C4-2B (cell line): ENCODE measurements around the gene PEF1.

Experiments
- CTCF ChIP-seq: fragments of 450-650 bp; conservative IDR thresholded peaks from 2 replicates; pipeline ENCODE4 v1.5.1; 2017; ENCODE audit warnings: mild to moderate bottlenecking
- ZFX ChIP-seq: fragments of 450-650 bp; IDR thresholded peaks from 2 replicates; pipeline ENCODE4 v1.6.1; 2017

- TF ChIP-seq CTCF (no peak), ZFX (no peak)
Measured at GRCh38 chr1:31658721-31659120, 14.0 kb upstream of the PEF1 start.
